Measurements from ENCODE around the gene NLRP9. TPM values are rescaled to one million over a fixed set of nuclear protein-coding genes. Genes with fewer than 3 reads are reported as not detected.

NLRP9 gene
- total RNA-seq, 4 donors from 2014 or later: not detected

DNA sequence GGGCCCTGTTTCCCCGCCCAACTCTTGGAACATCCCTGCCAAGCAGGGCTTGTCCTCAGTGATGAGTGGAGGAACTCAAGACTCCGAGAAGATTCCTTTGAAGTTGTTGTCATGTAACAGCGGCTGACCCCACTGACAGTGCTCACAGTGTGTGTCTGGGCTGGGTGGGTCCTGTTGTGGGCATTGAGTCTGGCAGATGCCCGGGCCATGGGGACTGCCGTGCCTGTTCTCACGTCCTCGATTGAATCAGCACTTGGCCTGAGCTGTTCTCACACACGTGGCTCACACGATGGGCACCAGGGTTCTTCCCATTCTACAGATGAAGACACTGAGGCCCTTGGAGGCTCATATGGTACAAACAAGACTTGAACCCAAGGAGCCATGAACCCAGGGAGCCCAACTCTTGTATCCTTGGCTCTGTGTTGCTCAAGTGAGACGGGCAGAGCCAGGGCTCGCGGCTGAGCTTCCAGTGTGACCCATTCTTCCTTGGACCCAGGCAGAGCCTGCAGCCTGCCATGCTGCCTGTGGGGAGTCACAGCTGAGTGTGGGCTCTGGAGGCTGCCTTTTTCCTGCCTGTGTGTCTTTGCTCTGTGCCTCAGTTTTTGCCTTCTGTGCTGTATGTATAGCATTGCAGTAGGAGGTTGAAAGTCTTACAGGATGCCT is 71.7 kb downstream of the NLRP9 start:
- Histone ChIP-seq H3K4me3 (no peak overlapping the region), H3K27me3 (no peaks in the 10 kb centered on the region), H3K27ac (no peak overlapping the region), H3K9me3 (no peaks in the 10 kb centered on the region), H3K36me3 (peaks cover 0 to 100% of the 10 kb centered on the region in 2 donors), H3K4me1 (peaks cover 0 to 22% (median 0%) of the 10 kb centered on the region in 3 donors)
- no peak for ATAC-seq
- TF ChIP-seq, protein P1, sequence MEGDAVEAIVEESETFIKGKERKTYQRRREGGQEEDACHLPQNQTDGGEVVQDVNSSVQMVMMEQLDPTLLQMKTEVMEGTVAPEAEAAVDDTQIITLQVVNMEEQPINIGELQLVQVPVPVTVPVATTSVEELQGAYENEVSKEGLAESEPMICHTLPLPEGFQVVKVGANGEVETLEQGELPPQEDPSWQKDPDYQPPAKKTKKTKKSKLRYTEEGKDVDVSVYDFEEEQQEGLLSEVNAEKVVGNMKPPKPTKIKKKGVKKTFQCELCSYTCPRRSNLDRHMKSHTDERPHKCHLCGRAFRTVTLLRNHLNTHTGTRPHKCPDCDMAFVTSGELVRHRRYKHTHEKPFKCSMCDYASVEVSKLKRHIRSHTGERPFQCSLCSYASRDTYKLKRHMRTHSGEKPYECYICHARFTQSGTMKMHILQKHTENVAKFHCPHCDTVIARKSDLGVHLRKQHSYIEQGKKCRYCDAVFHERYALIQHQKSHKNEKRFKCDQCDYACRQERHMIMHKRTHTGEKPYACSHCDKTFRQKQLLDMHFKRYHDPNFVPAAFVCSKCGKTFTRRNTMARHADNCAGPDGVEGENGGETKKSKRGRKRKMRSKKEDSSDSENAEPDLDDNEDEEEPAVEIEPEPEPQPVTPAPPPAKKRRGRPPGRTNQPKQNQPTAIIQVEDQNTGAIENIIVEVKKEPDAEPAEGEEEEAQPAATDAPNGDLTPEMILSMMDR (IDR thresholded peaks at IDR 0.05): no peak
- TF ChIP-seq EP300 (IDR thresholded peaks at IDR 0.05): no peak
- TF ChIP-seq POLR2AphosphoS5 (IDR thresholded peaks at IDR 0.05): no peak
- TF ChIP-seq POLR2A (IDR thresholded peaks at IDR 0.05): no peak
- 57% methylated on average over 2 of the region's 12 CpGs; no CpG with 5 or more reads in 1 of the 2 donors for WGBS, 2 donors (ENCODE audit: low coverage in 1 of 2)

DNA sequence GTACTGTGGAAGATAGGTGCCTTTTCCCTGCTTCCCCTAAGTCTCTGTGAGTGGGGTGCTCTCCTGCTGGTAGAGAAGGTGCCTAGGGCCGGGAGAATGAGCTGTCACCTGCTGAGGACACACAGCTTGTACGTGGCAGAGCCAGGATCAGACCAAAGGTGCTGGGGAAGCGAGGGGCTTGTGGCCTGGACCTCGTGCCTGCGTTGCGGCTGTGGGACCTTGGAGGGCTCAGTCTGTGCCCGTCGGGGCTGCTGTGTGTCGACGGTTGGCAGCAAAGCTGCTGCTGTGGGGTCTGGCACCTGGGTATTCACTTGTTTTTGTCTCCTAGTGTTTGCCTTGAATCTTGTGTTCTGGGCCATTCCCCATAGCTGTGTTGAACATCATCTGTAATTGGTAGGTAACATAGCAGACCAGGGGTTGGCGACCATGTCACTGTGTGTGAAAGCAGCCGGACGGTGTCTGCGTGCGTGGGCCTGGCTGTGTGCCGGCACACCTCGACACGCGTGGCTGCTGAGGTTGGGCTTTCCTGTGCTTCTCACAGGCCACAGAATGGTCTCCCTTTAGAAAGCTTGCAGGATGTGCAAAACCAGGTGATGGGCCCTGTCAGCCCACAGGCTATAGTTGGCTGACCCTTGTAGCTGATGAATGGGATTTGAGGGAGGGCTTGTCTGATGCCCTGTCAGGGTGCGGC is 74.2 kb downstream of the NLRP9 start:
- no CpG with 5 or more reads among the region's 20 CpGs for WGBS, 2 donors (ENCODE audit: low coverage in 1 of 2)
- Histone ChIP-seq H3K27me3 (no peaks in the 10 kb centered on the region), H3K4me3 (no peak overlapping the region), H3K36me3 (peaks cover 0 to 100% of the 10 kb centered on the region in 2 donors), H3K4me1 (peaks cover 0 to 33% (median 7%) of the 10 kb centered on the region in 3 donors), H3K9me3 (no peaks in the 10 kb centered on the region), H3K27ac (no peak overlapping the region)
- no peak for ATAC-seq
- TF ChIP-seq EP300 (IDR thresholded peaks at IDR 0.05) (no peak), POLR2A (IDR thresholded peaks at IDR 0.05) (no peak), POLR2AphosphoS5 (IDR thresholded peaks at IDR 0.05) (no peak)
- TF ChIP-seq, protein P1 (IDR thresholded peaks at IDR 0.05): no peak

DNA sequence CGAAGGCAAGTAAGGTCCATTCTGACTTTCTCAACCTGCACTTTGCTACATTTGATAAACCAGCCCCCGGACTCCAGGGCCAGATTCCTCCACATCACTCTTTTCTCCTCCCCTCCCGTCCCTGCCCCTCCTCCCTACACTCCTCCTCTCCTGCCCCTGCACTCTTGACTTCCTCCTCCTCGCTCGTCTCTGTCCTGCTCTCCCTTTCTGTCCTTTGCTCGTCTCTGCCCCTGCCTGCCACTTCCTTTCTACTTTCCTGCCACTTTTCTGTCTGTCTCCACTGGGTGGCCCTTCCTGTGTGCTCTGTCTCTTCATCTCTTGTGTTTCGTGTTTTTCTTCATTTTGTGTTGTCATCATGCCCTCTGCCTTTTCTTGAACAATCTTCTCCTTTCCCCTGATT is 76.4 kb downstream of the NLRP9 start:
- Histone ChIP-seq H3K27me3 (no peaks in the 10 kb centered on the region), H3K9me3 (no peaks in the 10 kb centered on the region), H3K27ac (no peak overlapping the region), H3K4me1 (peaks cover 0 to 48% (median 28%) of the 10 kb centered on the region in 3 donors), H3K4me3 (no peak overlapping the region), H3K36me3 (peaks cover 0 to 83% of the 10 kb centered on the region in 2 donors)
- 67 to 68% methylated on average over 7 of the region's 7 CpGs for WGBS, 2 donors (ENCODE audit: low coverage in 1 of 2)
- no peak for ATAC-seq
- TF ChIP-seq POLR2A (IDR thresholded peaks at IDR 0.05): no peak
- no peak for TF ChIP-seq EP300 (IDR thresholded peaks at IDR 0.05)
- TF ChIP-seq, protein P1 (IDR thresholded peaks at IDR 0.05): no peak
- TF ChIP-seq POLR2AphosphoS5 (IDR thresholded peaks at IDR 0.05): no peak

DNA sequence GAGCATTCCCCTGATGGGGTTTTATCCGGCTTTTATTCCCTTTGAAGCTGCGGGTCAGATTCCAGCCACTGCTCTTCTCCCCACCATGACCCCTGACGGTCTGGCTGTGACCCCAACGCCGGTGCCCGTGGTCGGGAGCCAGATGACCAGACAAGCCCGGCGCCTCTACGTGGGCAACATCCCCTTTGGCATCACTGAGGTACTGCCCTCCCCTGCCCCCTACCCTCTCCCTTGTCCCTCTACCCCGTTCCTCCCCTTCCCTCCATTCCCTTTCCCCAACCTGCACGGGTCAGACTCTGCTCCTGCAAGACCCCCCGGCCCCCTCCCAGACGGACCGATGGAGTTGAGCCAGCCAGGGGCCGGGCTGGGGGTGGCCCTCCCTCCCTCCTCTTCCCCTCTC is 77.2 kb downstream of the NLRP9 start:
- 49 to 60% methylated on average over 1 to 5 of the region's 16 CpGs for WGBS, 2 donors (ENCODE audit: low coverage in 1 of 2)
- no peaks in the 10 kb centered on the region for H3K27me3 ChIP-seq
- TF ChIP-seq EP300 (IDR thresholded peaks at IDR 0.05) (no peak), POLR2A (IDR thresholded peaks at IDR 0.05) (no peak), POLR2AphosphoS5 (IDR thresholded peaks at IDR 0.05) (no peak)
- TF ChIP-seq, protein P1 (IDR thresholded peaks at IDR 0.05): no peak
- no peak for ATAC-seq
- H3K27ac ChIP-seq: no peak overlapping the region
- no peaks in the 10 kb centered on the region for H3K9me3 ChIP-seq
- peaks cover 0 to 75% of the 10 kb centered on the region in 2 donors for H3K36me3 ChIP-seq
- peaks cover 0 to 51% (median 37%) of the 10 kb centered on the region in 3 donors for H3K4me1 ChIP-seq
- H3K4me3 ChIP-seq: no peak overlapping the region

All from gastroesophageal sphincter (tissue), 4 donors.